ENCODE results near the gene MTO1.
"Not testable (repeated sequence)": the region's sequence is repeated elsewhere in the genome, so short reads cannot be mapped to it uniquely, and the experiment has no call there.

MTO1 gene

GRCh38 chr6:73503027-73503772 lies 41.7 kb downstream of the MTO1 start:
- DNase-seq (ENCODE audit: low spot score) = no peak

GRCh38 chr6:73504160-73504559 lies 42.6 kb downstream of the MTO1 start:
- DNase-seq (ENCODE audit: low spot score) = no peak

- DNase-seq (ENCODE audit: low spot score) = no peak
Measured at GRCh38 chr6:73505142-73505541, 43.6 kb downstream of the MTO1 start.

GRCh38 chr6:73505705-73506104 lies 44.2 kb downstream of the MTO1 start:
- DNase-seq (ENCODE audit: low spot score) = not testable (repeated sequence)

- DNase-seq (ENCODE audit: low spot score) = no peak
Measured at GRCh38 chr6:73506246-73506645, 44.7 kb downstream of the MTO1 start.

- DNase-seq (ENCODE audit: low spot score) = no peak
Measured at GRCh38 chr6:73508776-73509175, 47.2 kb downstream of the MTO1 start.

- no peak for DNase-seq (ENCODE audit: low spot score)
Measured at GRCh38 chr6:73509851-73510250, 48.3 kb downstream of the MTO1 start.

- DNase-seq (ENCODE audit: low spot score) = no peak
Measured at GRCh38 chr6:73511796-73512195, 50.3 kb downstream of the MTO1 start.

- no peak for DNase-seq (ENCODE audit: low spot score)
Measured at GRCh38 chr6:73513496-73513854, 51.9 kb downstream of the MTO1 start.

- DNase-seq (ENCODE audit: low spot score) = no peak
Measured at GRCh38 chr6:73514746-73515110, 53.2 kb downstream of the MTO1 start.

- DNase-seq (ENCODE audit: low spot score) = peak; percentile 24
Measured at GRCh38 chr6:73515204-73515655, 53.7 kb downstream of the MTO1 start.

GRCh38 chr6:73516514-73517489 lies 55.3 kb downstream of the MTO1 start:
- no peak for DNase-seq (ENCODE audit: low spot score)

- not testable (repeated sequence) for DNase-seq (ENCODE audit: low spot score)
Measured at GRCh38 chr6:73518100-73518981, 56.8 kb downstream of the MTO1 start.

GRCh38 chr6:73518982-73519881 lies 57.7 kb downstream of the MTO1 start:
- not testable (repeated sequence) for DNase-seq (ENCODE audit: low spot score)

GRCh38 chr6:73519926-73520687 lies 58.6 kb downstream of the MTO1 start:
- peak; percentile 54 for DNase-seq (ENCODE audit: low spot score)

GRCh38 chr6:73520688-73521350 lies 59.3 kb downstream of the MTO1 start, which contains the start of gene EEF1A1:
Gene EEF1A1 (minus strand): TSS chr6:73521032. CDS start chr6:73520026, 1,006 bp downstream.
- DNase-seq (ENCODE audit: low spot score) = peak; percentile 94

- peak; percentile 63 for DNase-seq (ENCODE audit: low spot score)
Measured at GRCh38 chr6:73521351-73521985, 59.9 kb downstream of the MTO1 start.

GRCh38 chr6:73523434-73524123 lies 62.0 kb downstream of the MTO1 start:
- DNase-seq (ENCODE audit: low spot score) = peak; percentile 63
